ENCODE results near the gene UPK3A. TPM values are rescaled to one million over a fixed set of nuclear protein-coding genes. Genes with fewer than 3 reads are reported as not detected.

The UPK3A gene
- total and polyA plus RNA-seq, 2 of the 13 experiments (the other 11 are each of a cell fraction or from before 2014, with no cell fraction given) = 10.5 to 13.8 TPM

DNA sequence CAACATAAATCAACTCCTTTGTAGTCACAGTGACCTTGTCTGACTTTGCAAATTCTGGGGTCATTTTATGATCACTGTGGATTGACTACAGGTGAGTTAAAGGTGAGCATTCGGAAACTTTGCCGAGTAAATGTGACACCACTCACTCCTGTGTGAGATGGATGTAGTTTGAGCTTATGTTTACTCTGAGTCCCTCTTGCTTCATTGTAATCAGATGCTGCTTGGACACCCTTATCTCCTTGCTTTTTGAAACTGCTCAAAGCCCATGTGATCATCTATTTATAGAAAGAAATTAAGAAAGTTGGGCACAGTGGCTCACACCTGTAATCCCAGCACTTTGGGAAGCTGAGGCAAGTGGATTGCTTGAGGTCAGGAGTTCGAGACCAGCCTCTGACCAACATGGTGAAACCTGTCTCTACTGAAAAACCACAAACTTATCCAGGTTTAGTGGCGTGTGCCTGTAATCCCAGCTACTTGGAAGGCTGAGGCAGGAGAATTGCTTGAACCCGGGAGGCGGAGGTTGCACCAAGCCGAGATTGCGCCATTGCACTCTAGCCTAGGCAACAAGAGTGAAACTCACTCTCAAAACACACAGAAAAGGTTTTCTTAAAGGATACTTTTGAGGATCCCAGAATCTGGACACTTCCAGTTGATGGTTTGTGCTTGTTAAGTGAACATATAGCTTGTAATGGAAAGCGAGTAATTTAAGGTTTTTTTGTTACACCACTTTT, 32.2 kb downstream of the UPK3A start:
- FAIRE-seq (peak; percentile 50), DNase-seq (ENCODE audit: low spot score) (peak; percentile 49), ATAC-seq (peak; percentile 70)
- Histone ChIP-seq H3K27ac (ENCODE audit: extremely low read length, insufficient read depth, low read length) (peak overlapping the region; percentile 51), H2AFZ (ENCODE audit: low read length) (no peak overlapping the region), H3K27me3 (ENCODE audit: control insufficient read depth in 1 of 2, insufficient read depth in 2 of 2, low read length in 2 of 2) (no peaks in the 10 kb centered on the region), H3K4me1 (ENCODE audit: insufficient read depth, low read length) (peaks cover 87% of the 10 kb centered on the region), H3K79me2 (ENCODE audit: insufficient read depth, low read length) (peaks cover 98% of the 10 kb centered on the region), H3K9ac (ENCODE audit: insufficient read depth, low read depth, low read length) (no peak overlapping the region), H3K4me2 (ENCODE audit: low read depth, low read length) (peak overlapping the region; percentile 33; the same call in 1 of the 2 replicates), H3K4me3 (replicated peaks in 1 of 3; ENCODE audit: insufficient read depth in 1 of 3, low read depth in 2 of 3, low read length in 3 of 3) (no peak overlapping the region), H3K9me3 (ENCODE audit: low read length) (no peaks in the 10 kb centered on the region), H3K36me3 (replicated peaks in 1 of 2; ENCODE audit: control insufficient read depth in 1 of 2, insufficient read depth in 2 of 2, low read length in 2 of 2) (peaks cover 6 to 17% of the 10 kb centered on the region in 2 experiments; a peak in 3 of 5 replicates), H4K20me1 (ENCODE audit: insufficient read depth, low read length) (peaks cover 17% of the 10 kb centered on the region)
- ChIA-PET POLR2A (interaction anchor here (1.5 to 1.7 kb wide), 2 partner anchors 44 to 47 kb away, joined by 3 to 9 read pairs; no protein-coding TSS in a partner anchor), CTCF (ENCODE audit: low intra/inter-chr PET ratio, low total read pairs) (no interaction called here)
- WGBS (ENCODE audit: low lambda C conversion rate) = 72% methylated on average over 9 of the region's 9 CpGs
- BruUV-seq (replicated peaks) = no TSS peak
- intact Hi-C loops (cut with micrococcal nuclease; ENCODE audit: unreplicated experiment) = no loop called here
- in situ Hi-C loops (cut with HindIII; ENCODE audit: extremely low pct_ligation_motif_present, low pct_unique_long_range_greater_than_20kb) = no loop called here
- TF ChIP-seq, protein P1, sequence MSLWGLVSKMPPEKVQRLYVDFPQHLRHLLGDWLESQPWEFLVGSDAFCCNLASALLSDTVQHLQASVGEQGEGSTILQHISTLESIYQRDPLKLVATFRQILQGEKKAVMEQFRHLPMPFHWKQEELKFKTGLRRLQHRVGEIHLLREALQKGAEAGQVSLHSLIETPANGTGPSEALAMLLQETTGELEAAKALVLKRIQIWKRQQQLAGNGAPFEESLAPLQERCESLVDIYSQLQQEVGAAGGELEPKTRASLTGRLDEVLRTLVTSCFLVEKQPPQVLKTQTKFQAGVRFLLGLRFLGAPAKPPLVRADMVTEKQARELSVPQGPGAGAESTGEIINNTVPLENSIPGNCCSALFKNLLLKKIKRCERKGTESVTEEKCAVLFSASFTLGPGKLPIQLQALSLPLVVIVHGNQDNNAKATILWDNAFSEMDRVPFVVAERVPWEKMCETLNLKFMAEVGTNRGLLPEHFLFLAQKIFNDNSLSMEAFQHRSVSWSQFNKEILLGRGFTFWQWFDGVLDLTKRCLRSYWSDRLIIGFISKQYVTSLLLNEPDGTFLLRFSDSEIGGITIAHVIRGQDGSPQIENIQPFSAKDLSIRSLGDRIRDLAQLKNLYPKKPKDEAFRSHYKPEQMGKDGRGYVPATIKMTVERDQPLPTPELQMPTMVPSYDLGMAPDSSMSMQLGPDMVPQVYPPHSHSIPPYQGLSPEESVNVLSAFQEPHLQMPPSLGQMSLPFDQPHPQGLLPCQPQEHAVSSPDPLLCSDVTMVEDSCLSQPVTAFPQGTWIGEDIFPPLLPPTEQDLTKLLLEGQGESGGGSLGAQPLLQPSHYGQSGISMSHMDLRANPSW (CRISPR knock-in tag; IDR thresholded peaks at IDR 0.05; ENCODE audit: borderline replicate concordance) = no peak
- TF ChIP-seq, protein P2, sequence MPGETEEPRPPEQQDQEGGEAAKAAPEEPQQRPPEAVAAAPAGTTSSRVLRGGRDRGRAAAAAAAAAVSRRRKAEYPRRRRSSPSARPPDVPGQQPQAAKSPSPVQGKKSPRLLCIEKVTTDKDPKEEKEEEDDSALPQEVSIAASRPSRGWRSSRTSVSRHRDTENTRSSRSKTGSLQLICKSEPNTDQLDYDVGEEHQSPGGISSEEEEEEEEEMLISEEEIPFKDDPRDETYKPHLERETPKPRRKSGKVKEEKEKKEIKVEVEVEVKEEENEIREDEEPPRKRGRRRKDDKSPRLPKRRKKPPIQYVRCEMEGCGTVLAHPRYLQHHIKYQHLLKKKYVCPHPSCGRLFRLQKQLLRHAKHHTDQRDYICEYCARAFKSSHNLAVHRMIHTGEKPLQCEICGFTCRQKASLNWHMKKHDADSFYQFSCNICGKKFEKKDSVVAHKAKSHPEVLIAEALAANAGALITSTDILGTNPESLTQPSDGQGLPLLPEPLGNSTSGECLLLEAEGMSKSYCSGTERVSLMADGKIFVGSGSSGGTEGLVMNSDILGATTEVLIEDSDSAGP (CRISPR knock-in tag; IDR thresholded peaks at IDR 0.05; ENCODE audit: borderline replicate concordance) = 0 out of 2 replicates have a peak, but pooled peaks have one; percentile 12
- TF ChIP-seq ZNF720 (CRISPR knock-in tag; IDR thresholded peaks at IDR 0.05) (no peak), ZNF562 (CRISPR knock-in tag; IDR thresholded peaks at IDR 0.05; ENCODE audit: borderline replicate concordance) (no peak), KLF11 (CRISPR knock-in tag; IDR thresholded peaks at IDR 0.05) (no peak), ZFAT (CRISPR knock-in tag; conservative IDR thresholded peaks at IDR 0.05) (no peak), ARID2 (CRISPR knock-in tag; IDR thresholded peaks at IDR 0.05; ENCODE audit: borderline replicate concordance) (no peak), XBP1 (CRISPR knock-in tag; IDR thresholded peaks at IDR 0.05) (no peak), CEBPB (IDR thresholded peaks at IDR 0.05; ENCODE audit: borderline replicate concordance, low read depth, low read length) (peak; percentile 37; the same call in 1 of the 2 replicates), POLR2G (IDR thresholded peaks at IDR 0.05; ENCODE audit: low read depth, low read length) (no peak), TBX2 (CRISPR knock-in tag; IDR thresholded peaks at IDR 0.05; ENCODE audit: borderline replicate concordance) (no peak), NR2F2 (IDR thresholded peaks at IDR 0.05; ENCODE audit: borderline replicate concordance, low read depth) (0 out of 2 replicates have a peak, but pooled peaks have one; percentile 33), TCF12 (IDR thresholded peaks at IDR 0.05) (no peak), TCF12 (CRISPR knock-in tag; IDR thresholded peaks at IDR 0.05) (no peak), MEIS2 (CRISPR knock-in tag; IDR thresholded peaks at IDR 0.05) (0 out of 2 replicates have a peak, but pooled peaks have one; percentile 27), ZEB1 (IDR thresholded peaks at IDR 0.05; ENCODE audit: insufficient replicate concordance, low read depth) (peak; percentile 79), FOXM1 (CRISPR knock-in tag; IDR thresholded peaks at IDR 0.05) (no peak), HIVEP1 (CRISPR knock-in tag; IDR thresholded peaks at IDR 0.05) (no peak), IKZF1 (IDR thresholded peaks at IDR 0.05) (no peak)
- TF ChIP-seq, protein P3, sequence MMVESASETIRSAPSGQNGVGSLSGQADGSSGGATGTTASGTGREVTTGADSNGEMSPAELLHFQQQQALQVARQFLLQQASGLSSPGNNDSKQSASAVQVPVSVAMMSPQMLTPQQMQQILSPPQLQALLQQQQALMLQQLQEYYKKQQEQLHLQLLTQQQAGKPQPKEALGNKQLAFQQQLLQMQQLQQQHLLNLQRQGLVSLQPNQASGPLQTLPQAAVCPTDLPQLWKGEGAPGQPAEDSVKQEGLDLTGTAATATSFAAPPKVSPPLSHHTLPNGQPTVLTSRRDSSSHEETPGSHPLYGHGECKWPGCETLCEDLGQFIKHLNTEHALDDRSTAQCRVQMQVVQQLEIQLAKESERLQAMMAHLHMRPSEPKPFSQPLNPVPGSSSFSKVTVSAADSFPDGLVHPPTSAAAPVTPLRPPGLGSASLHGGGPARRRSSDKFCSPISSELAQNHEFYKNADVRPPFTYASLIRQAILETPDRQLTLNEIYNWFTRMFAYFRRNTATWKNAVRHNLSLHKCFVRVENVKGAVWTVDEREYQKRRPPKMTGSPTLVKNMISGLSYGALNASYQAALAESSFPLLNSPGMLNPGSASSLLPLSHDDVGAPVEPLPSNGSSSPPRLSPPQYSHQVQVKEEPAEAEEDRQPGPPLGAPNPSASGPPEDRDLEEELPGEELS (CRISPR knock-in tag; IDR thresholded peaks at IDR 0.05) = no peak
